ENCODE measurements around the gene IGF1R.

- TF ChIP-seq, protein P1, sequence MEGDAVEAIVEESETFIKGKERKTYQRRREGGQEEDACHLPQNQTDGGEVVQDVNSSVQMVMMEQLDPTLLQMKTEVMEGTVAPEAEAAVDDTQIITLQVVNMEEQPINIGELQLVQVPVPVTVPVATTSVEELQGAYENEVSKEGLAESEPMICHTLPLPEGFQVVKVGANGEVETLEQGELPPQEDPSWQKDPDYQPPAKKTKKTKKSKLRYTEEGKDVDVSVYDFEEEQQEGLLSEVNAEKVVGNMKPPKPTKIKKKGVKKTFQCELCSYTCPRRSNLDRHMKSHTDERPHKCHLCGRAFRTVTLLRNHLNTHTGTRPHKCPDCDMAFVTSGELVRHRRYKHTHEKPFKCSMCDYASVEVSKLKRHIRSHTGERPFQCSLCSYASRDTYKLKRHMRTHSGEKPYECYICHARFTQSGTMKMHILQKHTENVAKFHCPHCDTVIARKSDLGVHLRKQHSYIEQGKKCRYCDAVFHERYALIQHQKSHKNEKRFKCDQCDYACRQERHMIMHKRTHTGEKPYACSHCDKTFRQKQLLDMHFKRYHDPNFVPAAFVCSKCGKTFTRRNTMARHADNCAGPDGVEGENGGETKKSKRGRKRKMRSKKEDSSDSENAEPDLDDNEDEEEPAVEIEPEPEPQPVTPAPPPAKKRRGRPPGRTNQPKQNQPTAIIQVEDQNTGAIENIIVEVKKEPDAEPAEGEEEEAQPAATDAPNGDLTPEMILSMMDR (IDR thresholded peaks at IDR 0.05; ENCODE audit: low read depth, low read length): no peak
- TF ChIP-seq EZH2phosphoT487 (IDR thresholded peaks at IDR 0.05; ENCODE audit: low read depth): no peak
Observed at GRCh38 chr15:98791046-98791701, 142.8 kb downstream of the IGF1R start.
